NK-92 (cell line): ENCODE measurements around the gene TYW5.

Experiments used
- DNase-seq: peaks from one replicate; lab custom pipeline; 2025; ENCODE audit not compliant: unreplicated experiment; lab: John Stamatoyannopoulos, UW

TYW5 gene

DNA sequence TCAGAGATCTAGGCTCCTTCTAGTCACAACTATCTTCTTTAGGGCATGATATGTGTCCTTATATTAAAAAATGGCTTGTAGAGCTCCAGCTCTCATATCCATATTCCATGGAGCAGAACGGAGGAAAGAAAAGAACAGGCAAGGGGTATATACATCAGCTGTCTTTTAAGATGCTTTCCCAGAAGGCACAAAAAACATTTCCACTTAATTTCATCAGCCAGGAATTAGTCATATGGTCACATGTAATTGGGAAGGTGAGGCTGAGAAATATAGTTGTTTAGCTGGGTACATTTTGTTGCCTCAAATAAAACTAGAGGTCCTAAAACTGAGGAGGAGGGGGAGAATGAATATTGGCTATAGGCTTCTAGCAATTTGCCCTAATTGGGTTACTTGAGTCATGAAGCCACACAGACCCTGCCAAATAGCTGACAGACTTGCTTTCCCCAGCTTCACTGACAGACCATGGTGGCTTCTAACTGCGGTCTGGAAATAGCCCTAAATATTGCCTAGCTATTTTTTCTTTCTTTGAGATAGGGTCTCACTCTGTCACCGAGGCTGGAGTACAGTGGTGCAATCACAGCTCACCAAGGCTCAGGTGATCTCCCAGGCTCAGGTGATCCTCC, 20.1 kb upstream of the TYW5 start:
- DNase-seq, result no peak

- no peak for DNase-seq
Measured at GRCh38 chr2:199973703-199974102, 18.4 kb upstream of the TYW5 start.

GRCh38 chr2:199972088-199972626, 16.9 kb upstream of the TYW5 start:
- no peak for DNase-seq

DNA sequence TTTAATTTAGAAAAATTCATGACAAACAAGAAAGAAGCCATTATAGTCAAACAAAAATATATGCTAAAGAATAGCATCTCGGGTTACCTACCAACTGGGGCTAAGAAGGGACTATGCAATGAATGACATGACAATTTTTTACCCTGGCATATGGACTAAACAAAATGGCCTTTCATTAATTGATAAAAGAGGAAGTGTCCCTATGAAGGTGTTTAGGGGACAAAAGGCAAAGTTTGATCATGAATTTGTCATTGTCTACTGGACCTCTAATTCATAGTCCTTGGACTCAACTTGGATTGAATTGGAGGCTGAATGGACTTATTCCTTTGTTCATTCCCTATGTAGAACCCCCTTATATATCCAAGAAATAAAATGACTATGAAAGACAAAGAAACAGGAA, 12.8 kb upstream of the TYW5 start:
- no peak for DNase-seq

DNA sequence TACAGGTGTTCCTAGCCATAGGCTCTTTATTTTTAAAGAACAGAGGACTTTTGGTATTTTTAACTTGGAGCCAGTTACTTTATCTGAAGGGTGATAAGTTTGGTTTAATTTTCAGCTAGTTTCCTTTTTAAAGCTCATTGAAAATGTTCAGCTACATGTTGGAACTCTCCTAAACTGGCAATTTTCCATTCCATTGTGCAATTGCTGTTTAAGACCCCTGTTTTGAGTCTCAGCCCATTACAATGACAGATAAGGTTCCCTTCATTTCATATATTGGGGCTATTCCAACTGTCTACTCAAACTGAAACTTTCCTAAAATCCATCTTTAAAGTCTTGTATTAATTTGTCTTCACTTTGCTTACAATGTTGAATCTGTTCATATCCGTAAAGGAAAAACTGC, 11.7 kb upstream of the TYW5 start:
- no peak for DNase-seq

- no peak for DNase-seq
Measured at GRCh38 chr2:199966405-199966804, 11.1 kb upstream of the TYW5 start.

GRCh38 chr2:199962203-199962602, 6.9 kb upstream of the TYW5 start:
- DNase-seq, result no peak

DNA sequence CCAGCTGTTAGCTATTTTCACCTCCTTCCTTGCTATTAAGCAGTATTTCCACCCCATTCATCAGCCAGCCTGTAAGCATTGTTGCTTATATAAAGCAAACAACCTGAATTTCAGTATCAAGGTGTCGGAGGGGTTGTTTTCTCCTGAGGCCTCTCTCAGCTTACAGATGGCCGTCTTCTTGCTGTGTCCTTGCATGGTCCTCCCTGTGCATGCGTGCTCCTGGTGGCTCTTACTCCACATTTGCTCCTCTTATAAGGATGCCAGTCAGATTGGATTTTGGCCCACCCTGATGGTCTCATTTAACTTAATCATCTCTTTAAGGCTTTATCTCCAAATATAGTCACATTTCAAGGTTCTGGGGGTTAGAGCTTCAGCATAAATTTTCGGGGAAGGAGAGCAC, 2.7 kb upstream of the TYW5 start:
- DNase-seq, result no peak

DNA sequence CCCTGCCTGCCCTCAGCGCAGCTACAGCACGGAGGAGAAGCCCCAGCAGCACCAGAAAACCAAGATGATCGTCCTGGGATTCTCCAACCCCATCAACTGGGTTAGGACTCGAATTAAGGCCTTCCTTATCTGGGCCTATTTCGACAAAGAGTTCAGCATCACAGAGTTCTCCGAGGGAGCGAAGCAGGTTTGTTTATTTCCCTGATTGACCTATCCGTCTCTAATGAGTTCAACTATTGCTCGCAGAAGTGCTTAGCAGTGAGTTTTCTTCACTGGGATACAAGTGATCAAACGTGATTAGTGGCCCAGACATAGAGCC, 730 bp upstream of the TYW5 start:
- DNase-seq, result no peak

- DNase-seq, result no peak
Measured at GRCh38 chr2:199955007-199955338, 318 bp downstream of the TYW5 start.

DNA sequence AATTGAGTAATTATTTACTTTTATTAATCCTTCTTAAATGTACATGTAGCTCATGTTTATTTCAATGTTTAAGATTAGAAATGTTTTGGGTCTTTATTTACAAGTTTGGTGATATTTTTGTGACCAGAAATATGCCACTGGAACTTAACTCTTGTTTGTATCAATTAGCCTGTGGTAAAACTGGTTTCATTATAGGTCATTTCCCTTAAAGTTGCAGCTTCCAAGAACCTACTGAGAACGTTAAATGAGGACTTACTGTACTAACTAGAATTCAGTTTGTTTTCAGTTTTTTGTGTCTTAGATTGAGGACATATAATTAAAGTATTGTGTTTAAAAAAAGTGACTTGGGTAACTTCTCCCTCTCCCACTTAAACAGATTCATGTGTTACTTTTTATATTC, 4.3 kb downstream of the TYW5 start:
- DNase-seq, result no peak

GRCh38 chr2:199950396-199950795, 4.9 kb downstream of the TYW5 start:
- no peak for DNase-seq

DNA sequence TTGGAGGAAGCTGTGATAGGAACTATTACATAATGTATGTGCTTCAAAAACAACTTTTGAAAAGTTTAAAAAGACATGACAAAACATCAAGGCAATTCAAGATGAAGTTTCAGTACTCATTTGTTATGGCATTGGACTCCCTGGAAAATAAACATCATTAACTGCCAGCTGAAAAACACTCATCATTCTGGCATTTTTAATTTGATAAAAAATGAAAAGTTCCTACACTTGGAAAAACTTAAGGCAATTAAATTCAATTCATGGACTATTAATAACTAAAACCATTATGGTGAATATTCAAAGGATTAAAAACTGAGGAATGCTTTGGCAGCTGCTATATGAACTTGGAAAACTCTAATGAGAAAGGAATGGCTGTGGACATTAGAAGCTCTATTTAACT, 8.5 kb downstream of the TYW5 start:
- DNase-seq, result no peak

GRCh38 chr2:199946196-199946595, 9.1 kb downstream of the TYW5 start:
- DNase-seq, result no peak

DNA sequence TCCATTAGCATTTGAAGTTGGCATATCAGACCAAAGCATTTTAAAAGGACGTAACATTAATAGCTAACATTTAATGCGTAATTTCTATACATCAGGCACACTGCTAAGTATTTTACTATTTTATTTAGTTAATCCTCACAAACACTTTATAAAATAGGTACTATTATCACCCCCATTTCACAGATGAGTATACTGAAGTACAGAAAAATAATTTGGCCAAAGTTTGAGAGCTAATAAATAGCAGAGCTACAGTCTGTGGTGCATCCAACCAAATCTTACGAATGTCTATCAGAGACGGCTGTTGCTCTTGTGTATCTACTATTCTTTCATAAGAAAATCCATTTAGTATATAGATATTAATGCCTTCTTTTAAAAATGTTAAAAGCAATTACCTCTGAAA, 11.9 kb downstream of the TYW5 start:
- no peak for DNase-seq

DNA sequence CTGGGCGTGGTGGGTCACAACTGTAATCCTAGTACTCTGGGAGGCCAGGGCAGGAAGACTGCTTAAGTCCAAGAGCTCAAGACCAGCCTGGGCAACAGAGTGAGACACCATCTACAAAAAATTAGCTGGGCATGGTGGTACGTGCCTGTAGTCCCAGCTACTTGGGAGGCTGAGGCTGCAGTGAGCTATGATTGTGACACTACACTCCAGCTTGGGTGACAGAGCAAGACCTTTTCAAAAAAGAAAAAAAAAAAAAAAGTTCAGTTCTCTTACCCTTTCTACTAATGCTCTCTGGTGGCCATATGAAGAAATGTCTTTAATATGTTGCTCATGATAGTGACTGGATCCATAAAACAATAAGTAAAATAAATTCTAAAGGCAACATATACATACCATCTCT, 14.9 kb downstream of the TYW5 start:
- DNase-seq, result no peak

DNA sequence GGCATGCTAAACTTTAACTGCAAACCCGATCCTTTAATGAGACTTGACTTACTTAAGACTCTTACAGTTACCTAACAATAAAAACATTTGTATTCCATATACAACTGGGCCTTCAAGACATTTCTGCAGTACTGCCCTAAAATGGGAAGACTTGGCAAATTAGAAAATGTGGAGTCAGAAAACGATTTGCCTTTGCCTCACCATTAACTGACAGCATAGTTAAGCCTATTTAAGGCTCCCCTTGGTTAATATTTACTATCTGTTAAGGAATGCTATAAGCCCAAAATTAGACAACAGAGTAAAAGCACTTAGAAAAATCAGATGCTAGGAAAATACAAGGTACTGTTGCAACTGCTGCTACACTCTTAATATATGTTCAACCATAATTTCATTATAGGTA, 18.7 kb downstream of the TYW5 start:
- DNase-seq, result no peak

GRCh38 chr2:199933466-199933865, 21.8 kb downstream of the TYW5 start:
- no peak for DNase-seq

GRCh38 chr2:199932312-199932855, 22.9 kb downstream of the TYW5 start:
- no peak for DNase-seq

DNA sequence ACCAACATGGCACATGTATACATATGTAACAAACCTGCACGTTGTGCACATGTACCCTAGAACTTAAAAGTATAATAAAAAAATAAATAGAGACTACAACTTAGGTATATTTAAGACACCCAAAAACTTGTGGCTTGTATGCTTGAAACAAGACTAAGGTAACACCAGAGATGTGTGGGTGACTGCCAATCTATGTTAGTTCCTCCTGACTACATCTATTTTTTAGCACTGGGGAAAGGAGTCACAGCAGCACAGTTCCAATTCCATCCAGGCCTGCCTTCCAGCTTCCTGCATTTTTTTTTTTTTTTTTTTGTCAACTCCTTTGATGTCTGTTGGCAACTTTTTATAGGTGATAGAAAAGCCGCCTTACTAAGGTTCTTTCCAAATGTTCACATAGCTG, 26.0 kb downstream of the TYW5 start:
- DNase-seq, result no peak

DNA sequence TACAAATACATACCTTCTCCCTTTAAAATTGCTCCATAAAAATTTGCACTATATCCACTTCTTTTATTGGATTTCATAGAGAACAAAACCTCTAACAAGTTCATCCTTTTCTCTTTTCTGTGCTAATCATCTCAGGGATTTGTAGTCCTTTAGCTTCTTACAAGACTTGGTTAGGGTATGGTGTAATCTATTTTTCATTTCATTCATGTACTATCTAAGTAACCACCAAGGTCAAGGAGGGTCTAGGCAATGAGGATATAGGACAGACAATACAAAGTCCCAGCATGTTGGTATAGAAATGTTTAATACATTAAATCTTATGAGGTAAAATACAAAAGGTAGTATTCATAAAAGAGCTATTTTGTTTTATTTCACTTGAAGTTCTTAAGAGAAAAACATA, 26.7 kb downstream of the TYW5 start:
- no peak for DNase-seq

GRCh38 chr2:199928226-199928625, 27.1 kb downstream of the TYW5 start:
- DNase-seq, result no peak

GRCh38 chr2:199926806-199927205, 28.5 kb downstream of the TYW5 start:
- DNase-seq, result no peak
